NCI-H446 (cell line): Measurements from ENCODE around the gene RAB6B.
A peak's percentile ranks its signal among the peaks of the same experiment; 100 is the strongest.
"Not testable (repeated sequence)": the region's sequence is repeated elsewhere in the genome, so short reads cannot be mapped to it uniquely, and the experiment has no call there.

Source experiments
- DNase-seq, 2 experiments: peaks; one replicate each; lab custom pipeline; 2025; lab: John Stamatoyannopoulos, UW

RAB6B gene

GRCh38 chr3:133812872-133813271, 82.8 kb downstream of the RAB6B start:
- no peak for DNase-seq

DNA sequence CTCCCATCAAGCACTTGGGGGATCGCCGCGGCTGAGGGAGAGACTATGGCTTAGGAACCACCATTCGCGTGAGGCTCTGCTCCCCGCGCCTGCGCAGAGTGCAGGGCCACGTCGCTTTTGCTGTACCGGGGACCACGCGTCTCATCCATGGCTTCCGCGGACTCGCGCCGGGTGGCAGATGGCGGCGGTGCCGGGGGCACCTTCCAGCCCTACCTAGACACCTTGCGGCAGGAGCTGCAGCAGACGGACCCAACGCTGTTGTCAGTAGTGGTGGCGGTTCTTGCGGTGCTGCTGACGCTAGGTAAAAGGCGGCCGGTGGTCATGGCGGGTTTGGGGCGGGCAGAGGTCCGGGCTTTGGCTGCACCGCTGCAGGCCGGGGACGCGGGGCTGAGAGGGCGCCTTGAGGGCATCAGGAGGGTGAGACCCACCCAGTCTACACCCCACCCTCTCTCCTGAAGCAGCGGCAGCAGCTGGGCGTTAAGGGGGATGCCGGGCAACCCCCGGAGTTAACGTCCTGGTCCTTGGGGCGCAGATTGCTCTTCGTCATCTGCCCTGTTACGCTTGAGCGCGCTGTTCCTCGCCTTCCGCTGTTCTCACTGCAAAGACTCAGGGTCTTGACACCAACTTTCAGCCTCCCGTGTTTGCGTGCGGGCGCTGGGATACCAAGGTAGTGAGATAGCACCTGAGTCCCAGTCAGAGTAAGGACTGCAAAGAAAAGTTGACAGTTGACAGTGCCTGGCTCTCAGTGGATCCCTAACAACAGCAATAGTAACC, 89.8 kb downstream of the RAB6B start, which contains the start of gene SRPRB:
TSS of gene SRPRB (plus strand) at position 114 of the 774 bp plus-strand sequence. CDS start at position 148, 34 bp downstream.
- peak; percentile 92 to 97 for DNase-seq

GRCh38 chr3:133805384-133805701, 90.3 kb downstream of the RAB6B start:
- no peak for DNase-seq

GRCh38 chr3:133804896-133805295, 90.8 kb downstream of the RAB6B start:
- no peak for DNase-seq

DNA sequence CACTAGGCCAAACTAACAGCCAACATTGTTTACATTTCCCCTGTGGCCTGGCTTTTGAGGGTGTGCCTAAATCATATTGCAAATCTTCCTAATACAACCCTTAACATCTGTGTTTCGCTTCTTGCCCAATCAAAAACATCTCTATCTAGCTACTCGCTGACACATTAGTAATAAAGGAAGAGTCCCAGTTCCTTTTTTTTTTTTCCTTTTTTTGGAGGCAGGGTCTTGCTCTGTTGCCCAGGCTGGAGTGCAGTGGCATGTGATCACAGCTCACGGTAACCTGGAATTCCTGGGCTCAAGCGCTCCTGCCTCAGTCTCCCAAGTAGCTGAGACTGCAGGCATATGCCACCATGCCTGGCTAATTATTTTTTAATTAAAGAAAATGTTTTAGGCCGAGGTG, 92.2 kb downstream of the RAB6B start:
- no peak for DNase-seq

GRCh38 chr3:133799794-133800585, 95.7 kb downstream of the RAB6B start:
- no peak for DNase-seq

- DNase-seq: no peak
Observed at GRCh38 chr3:133797396-133798105, 98.1 kb downstream of the RAB6B start.

GRCh38 chr3:133792171-133792763, 103.4 kb downstream of the RAB6B start:
- DNase-seq: no peak

DNA sequence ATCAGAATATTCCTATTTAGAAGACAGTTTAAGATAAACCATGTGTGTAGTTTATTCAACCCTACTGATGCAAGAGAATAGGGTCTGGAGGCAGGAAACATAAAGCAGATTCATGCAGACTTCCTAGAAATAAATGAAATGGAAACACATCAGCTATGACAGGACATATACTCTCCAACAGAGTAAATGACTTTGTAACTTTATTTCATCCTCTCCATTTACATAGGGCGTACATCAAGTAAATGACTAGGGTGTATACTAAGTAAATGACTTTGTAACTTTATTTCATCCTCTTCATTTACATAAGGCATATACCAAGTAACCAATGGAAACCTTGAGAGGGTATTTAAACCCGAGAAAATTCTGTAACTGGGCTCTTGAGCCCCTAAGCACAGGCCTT, 107.7 kb downstream of the RAB6B start:
- no peak for DNase-seq

GRCh38 chr3:133783762-133784161, 111.9 kb downstream of the RAB6B start:
- DNase-seq: no peak

DNA sequence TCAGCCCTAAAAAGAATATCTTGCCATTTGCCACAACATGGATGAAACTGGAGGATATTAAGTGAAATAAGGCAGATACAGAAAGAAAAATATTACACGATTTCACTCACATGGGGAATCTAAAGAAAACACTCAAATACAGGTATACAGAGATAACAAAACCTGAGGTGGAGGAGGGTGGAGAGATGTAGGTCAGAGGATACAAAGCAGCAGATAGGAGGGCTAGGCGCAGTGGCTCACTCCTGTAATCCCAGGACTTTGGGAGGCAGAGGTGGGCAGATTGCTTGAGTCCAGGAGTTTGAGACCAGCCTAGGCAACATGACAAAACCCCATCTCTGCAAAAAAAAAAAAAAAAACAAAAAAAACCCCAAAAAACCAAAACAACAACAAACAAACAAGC, 113.2 kb downstream of the RAB6B start:
- no peak for DNase-seq

GRCh38 chr3:133781570-133781969, 114.1 kb downstream of the RAB6B start:
- DNase-seq: no peak

- not testable (repeated sequence) for DNase-seq
Observed at GRCh38 chr3:133780756-133781155, 114.9 kb downstream of the RAB6B start.

- no peak for DNase-seq
Observed at GRCh38 chr3:133779626-133780203, 116.0 kb downstream of the RAB6B start.

- no peak for DNase-seq
Observed at GRCh38 chr3:133777807-133778568, 117.7 kb downstream of the RAB6B start.

- DNase-seq: no peak
Observed at GRCh38 chr3:133776794-133777438, 118.8 kb downstream of the RAB6B start.

DNA sequence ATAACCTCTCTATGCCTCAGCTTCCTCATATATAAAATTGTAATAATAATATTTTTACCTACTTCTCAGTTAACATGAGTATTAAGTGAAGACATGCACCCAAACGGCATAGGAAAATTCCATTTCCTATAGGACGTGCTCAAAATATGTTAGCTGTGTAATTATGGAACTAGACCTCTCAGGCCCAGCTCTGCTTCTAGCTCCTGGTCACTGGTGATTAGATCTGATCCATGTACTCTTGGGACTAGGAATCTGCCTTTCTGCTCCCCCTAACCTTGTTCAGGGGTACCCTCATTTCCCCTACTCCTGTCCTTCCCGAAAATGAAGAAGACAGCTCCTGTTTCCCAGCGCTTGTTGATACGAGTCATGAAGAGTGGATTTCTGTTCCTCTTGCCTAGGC, 119.8 kb downstream of the RAB6B start:
- DNase-seq: no peak

DNA sequence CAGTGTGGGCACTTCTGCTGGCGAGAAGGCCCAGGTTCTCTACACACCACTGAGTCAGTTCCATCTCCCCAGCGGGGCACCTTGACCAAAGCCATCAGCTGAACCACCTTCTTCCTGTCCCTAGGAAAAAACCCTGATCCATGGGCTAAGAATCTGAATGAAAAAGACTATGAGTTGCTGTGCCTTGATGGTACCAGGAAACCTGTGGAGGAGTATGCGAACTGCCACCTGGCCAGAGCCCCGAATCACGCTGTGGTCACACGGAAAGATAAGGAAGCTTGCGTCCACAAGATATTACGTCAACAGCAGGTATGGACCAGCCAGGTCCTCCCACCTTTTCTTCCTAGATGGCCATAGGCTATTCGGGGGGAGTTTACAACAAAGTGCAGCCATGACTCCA, 120.4 kb downstream of the RAB6B start:
- no peak for DNase-seq
